IPS DF 19.7 (cell line): ENCODE results near the gene AVPR2.

Source experiments
- DNase-seq: peaks from one replicate; pipeline ENCODE4 v3.0.0-alpha.2; 2013; ENCODE audit warnings: low read depth, low spot score

The AVPR2 gene

DNA sequence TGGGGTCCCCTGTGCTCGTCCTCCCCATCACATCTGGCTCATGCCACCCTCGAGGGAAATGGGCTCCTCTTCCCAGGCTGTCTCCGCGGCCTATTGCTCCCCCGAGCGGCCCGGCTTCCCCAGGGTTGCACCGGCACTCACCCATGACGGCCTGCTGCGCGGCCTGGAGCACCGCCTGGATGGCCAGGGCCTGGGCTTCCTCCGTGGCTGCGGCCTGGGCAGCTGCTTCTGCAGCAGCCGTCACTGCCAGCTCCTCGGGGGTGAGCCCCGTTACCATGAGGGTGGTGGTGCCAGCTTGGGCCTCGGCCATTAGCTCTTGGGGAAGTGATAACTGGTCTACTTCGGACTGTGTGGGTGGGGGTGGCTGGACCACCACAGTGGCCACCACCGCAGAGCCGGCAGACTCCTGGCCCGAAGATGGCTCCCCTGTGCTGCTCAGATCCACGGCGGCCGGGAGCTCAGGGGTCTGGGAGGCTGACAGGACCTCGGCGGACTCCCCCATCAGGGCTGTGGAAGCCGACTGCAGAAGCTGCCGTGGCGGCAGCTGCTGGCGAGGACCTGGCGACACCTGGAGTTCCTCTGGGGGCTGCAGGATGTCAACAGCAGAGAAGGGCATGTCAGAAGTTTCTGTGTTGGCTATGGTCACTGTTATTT, 48.0 kb downstream of the AVPR2 start:
- DNase-seq: no peak

DNA sequence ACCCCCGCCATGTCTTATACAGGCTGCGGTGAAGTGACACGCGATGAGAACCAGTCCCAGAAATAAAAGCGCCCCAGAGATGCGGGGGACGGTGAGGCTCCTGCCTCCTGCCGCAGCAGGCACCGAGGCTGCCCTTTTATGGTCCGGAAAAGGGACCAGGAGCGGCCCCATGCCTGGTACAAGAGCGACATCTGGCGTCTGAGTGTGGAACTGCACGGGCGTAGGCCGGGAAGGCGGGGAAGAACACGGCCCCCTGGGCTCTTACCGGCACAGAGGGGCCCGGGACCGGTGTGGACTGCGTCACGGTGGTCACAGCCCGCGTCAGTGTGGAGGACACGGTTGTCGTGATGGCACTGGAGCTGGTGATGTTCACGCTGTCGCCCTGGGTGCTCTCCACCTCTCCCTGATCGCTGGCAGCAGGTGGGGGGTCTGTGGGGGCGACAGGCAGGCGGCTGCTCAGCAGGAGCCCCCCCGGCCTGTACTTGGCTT, 48.9 kb downstream of the AVPR2 start:
- DNase-seq: no peak

- DNase-seq: no peak
Measured at GRCh38 chrX:153953892-153954557, 49.6 kb downstream of the AVPR2 start.

GRCh38 chrX:153954558-153955227, 50.2 kb downstream of the AVPR2 start:
- DNase-seq: no peak

GRCh38 chrX:153955228-153955732, 50.8 kb downstream of the AVPR2 start:
- no peak for DNase-seq

DNA sequence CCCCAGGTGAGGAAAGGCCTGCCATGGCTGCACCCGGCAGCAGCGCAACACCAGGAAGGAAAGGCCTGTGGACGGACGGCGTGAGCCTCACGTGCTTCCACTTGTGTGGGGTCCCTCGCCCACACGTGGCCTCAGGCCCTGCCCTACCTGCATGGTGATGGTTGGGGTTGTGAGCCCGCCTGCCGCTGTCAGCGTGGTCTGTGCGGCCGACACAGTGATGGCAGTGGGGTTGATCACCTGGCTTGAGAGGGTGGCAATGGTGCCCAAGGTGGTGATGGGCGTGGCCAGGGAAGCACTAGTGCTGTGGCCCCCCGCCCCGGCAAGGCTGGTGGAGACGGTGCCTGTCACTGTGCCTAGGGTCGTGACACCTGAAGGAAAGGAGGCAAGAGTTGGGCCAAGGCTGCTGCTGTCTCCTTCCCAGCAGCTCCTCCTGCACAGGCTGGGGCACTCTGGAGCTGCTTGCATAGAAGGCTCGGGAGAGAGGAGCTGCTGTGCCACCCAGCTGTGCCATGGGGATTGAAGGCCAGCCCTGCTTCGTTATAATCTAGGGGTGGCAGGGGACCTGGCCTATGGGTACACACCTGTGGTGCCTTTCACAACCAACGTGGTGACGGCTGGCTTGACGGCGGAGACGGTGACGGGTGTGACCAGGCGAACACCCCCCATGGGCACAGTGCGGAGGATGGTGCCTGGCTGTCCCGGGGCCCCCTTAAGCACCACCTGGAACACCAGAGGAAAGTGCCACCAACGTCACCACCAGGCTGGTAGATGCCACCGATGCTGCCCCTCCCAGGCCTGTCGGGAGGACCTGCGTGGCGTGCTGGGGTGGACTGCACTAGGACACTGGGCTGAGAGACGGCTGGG, 51.8 kb downstream of the AVPR2 start:
- DNase-seq: no peak
